Tibial nerve (tissue), 4 donors: ENCODE data around the gene APELA.

Source experiments
- CTCF ChIP-seq, 5 experiments: fragments of 200-600 bp in 3 of 5; fragments of 450-650 bp in 2 of 5; sonication (generic) in 3 of 5; IDR thresholded peaks; one replicate each; pipeline ENCODE4 v1.5.1; 2016 to 2019; ENCODE audit warnings: antibody characterized with exemption in 5 of 5, mild to moderate bottlenecking in 3 of 5, moderate library complexity in 2 of 5
- EP300 ChIP-seq, 2 donors: sonication (generic); formaldehyde crosslinking; IDR thresholded peaks; one replicate each; pipeline ENCODE4 v1.6.1; 2017; ENCODE audit warnings: antibody characterized with exemption in 2 of 2, mild to moderate bottlenecking in 1 of 2

- TF ChIP-seq EP300 (IDR thresholded peaks at IDR 0.05) (no peak), CTCF (IDR thresholded peaks at IDR 0.05) (no peak)
Observed at GRCh38 chr4:164924670-164925238, 47.8 kb downstream of the APELA start.
